Measurements from ENCODE around the gene TEPSIN. TPM values are rescaled to one million over a fixed set of nuclear protein-coding genes. Genes with fewer than 3 reads are reported as not detected.

Gene TEPSIN
- total RNA-seq, 1 experiment from 2014 or later = 6.0 TPM

- DNase-seq (ENCODE audit: low read depth) = no peak
Measured at GRCh38 chr17:81184555-81184954, 54.3 kb downstream of the TEPSIN start.

- DNase-seq (ENCODE audit: low read depth) = no peak
Measured at GRCh38 chr17:81183807-81184206, 55.0 kb downstream of the TEPSIN start.

DNA sequence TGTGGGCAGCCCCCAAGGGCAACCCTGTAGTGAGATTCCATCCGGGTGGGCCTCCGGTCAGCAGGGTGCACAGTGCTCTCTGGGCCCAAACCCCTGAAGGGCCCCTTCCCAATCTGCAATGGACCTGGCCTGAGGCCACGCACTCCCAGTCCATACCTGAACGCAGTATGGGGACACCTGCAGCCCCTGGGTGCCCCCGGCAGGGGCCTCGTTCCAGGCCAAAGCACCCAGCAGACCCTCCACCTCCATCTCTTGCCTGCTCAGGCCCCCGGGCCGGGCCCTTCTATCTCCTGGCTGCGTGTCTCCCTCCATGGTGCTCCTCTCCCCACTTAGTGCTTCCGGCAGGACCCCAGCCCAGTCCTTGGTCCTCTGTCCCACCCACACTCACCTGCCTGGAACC is 55.5 kb downstream of the TEPSIN start:
- DNase-seq (ENCODE audit: low read depth) = no peak

GRCh38 chr17:81182596-81182995 is 56.3 kb downstream of the TEPSIN start:
- DNase-seq (ENCODE audit: low read depth) = no peak

- no peak for DNase-seq (ENCODE audit: low read depth)
Measured at GRCh38 chr17:81181811-81182185, 57.1 kb downstream of the TEPSIN start.

DNA sequence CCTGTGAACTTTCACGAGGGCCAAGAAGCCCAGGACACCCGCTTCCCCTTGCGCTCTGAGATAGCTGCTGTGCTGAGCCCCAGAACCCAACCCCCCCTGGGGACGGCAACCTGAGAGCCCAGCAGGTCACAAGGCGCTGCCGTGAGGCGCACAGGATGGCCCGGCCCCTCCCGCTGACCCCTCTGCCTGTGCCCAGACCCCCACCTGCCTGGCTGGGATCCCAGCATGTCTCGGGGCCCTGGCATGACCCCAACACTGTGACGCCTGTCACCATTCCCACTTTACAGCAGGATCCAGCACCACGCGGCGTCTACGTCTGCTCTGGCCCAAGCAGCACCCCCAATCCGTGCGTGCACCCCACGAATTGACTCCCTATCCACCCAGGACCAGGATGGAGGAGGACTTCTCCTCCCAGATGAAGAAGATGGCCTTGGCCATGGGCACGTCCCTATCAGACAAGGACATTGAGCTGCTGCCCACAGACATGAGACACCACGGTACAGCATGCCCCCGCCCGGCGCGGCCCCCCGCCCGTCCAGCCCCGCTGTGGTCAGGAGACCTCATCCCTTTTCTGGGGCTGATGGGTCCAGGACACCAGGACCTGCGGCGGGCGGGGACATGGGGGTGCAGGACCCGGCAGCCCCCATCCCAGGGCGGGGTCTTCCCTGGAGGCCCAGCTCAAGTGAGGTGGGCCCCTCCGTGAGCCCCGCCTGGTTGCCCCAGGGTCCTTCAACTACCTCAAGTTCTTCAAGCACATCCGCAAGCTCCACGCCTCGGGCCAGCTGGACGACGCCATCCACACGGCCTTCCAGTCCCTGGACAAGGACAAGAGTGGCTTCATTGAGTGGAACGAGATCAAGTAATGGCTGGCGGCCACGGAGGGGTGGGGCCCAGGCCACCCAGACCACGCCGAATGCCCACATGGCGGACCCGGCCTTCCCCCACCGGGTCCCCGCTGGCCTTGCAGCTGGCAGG is 57.7 kb downstream of the TEPSIN start:
- DNase-seq (ENCODE audit: low read depth) = no peak

- no peak for DNase-seq (ENCODE audit: low read depth)
Measured at GRCh38 chr17:81179861-81180260, 59.0 kb downstream of the TEPSIN start.

DNA sequence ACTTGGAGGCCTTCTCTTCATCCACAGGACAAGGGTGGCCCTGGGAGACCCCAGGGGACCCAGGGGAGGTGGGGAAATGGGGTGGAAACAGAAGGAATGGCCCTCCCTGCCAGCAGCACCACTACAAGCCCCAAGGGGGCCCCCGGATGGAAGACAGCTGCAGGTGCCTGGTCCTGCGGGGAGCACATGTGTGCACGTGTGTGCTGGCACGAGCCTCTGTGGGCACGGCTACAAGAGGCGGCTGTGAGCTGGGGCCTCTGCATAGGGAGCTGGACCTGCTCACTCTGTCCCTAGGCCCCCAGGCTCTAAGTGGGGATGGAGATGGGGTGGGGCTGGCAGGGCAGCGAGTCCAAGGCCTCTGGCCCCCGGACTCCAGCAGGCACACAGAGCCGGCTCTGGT is 59.6 kb downstream of the TEPSIN start:
- DNase-seq (ENCODE audit: low read depth) = no peak

Other genes starting within 250 kb of the TEPSIN start
- 6.6 and 10.5 TPM in 2 replicates for gene CHMP6, start 247.2 kb downstream of the TEPSIN start, total RNA-seq (2014; rRNA removed; shearing (Covaris generic))
- 9.7 and 12.6 TPM in 2 replicates for gene BAIAP2, start 203.9 kb downstream of the TEPSIN start, total RNA-seq (2014; rRNA removed; shearing (Covaris generic))
- gene PVALEF, start 73.5 kb downstream of the TEPSIN start, total RNA-seq (2014; rRNA removed; shearing (Covaris generic)) = not detected in 2 replicates
- gene AATK, start 72.8 kb downstream of the TEPSIN start, total RNA-seq (2014; rRNA removed; shearing (Covaris generic)) = not detected in 2 replicates
- gene CEP131, start 16.1 kb downstream of the TEPSIN start, total RNA-seq (2014; rRNA removed; shearing (Covaris generic)) = 7.0 and 9.8 TPM in 2 replicates
- 37.2 and 63.6 TPM in 2 replicates for gene NDUFAF8, start 263 bp upstream of the TEPSIN start, total RNA-seq (2014; rRNA removed; shearing (Covaris generic))
- gene SLC38A10, start 56.3 kb upstream of the TEPSIN start, total RNA-seq (2014; rRNA removed; shearing (Covaris generic)) = 24.0 and 28.1 TPM in 2 replicates
- under 0.01 and 0.36 TPM in 2 replicates for gene BAHCC1, start 156.4 kb upstream of the TEPSIN start, total RNA-seq (2014; rRNA removed; shearing (Covaris generic))